WTC11 (cell line): ENCODE measurements around the gene TBRG1. TPM values are rescaled to one million over a fixed set of nuclear protein-coding genes. Genes with fewer than 3 reads are reported as not detected.

Experiments used
- ATAC-seq: fragments of 200-7000 bp; cut with Tn5 transposase; 2 replicates; pipeline ENCODE4 v1.10.0; 2021; ENCODE audit warnings: mild to moderate bottlenecking, moderate library complexity
- CTCF ChIA-PET: fragments of 300-600 bp; sonication (Branson Sonifier 250); formaldehyde crosslinking; loops from one replicate; lab custom pipeline; 2021; ENCODE audit warnings: antibody characterized with exemption; lab: Charles Lee
- POLR2A ChIA-PET: fragments of 350-600 bp; sonication (Branson Sonifier 250); formaldehyde crosslinking; loops from one replicate; lab custom pipeline; 2021; ENCODE audit warnings: antibody characterized with exemption; lab: Charles Lee
- DNase-seq: peaks from one replicate; pipeline ENCODE4 v3.0.0; 2021; ENCODE audit warnings: low spot score
- H3K27ac Mint-ChIP-seq: 2 replicates; pipeline ENCODE4 v1.8.0; 2021; ENCODE audit warnings: mixed read lengths
- H3K27me3 Mint-ChIP-seq: 2 replicates; pipeline ENCODE4 v1.8.0; 2021; ENCODE audit warnings: low read depth, mild to moderate bottlenecking, moderate library complexity, mixed read lengths
- H3K36me3 Mint-ChIP-seq: 2 replicates; pipeline ENCODE4 v1.8.0; 2021; ENCODE audit warnings: mixed read lengths
- H3K4me1 Mint-ChIP-seq: 2 replicates; pipeline ENCODE4 v1.8.0; 2022; ENCODE audit warnings: mixed read lengths
- H3K4me3 Mint-ChIP-seq: 2 replicates; pipeline ENCODE4 v1.8.0; 2021; ENCODE audit warnings: mild to moderate bottlenecking, moderate library complexity, mixed read lengths
- H3K9me3 Mint-ChIP-seq: 2 replicates; pipeline ENCODE4 v1.8.0; 2021; ENCODE audit warnings: mixed read lengths
- E2F4 ChIP-seq: sonication (generic); formaldehyde crosslinking; IDR thresholded peaks from 2 replicates; pipeline ENCODE4 v1.8.1; 2022; ENCODE audit warnings: low read depth, mild to moderate bottlenecking, moderate library complexity, missing genetic modification reagents, borderline replicate concordance
- FOXK1 ChIP-seq: sonication (generic); formaldehyde crosslinking; IDR thresholded peaks from 2 replicates; pipeline ENCODE4 v1.8.0; 2022; ENCODE audit warnings: mild to moderate bottlenecking, moderate library complexity, missing genetic modification reagents
- FOXP1 ChIP-seq: sonication (generic); formaldehyde crosslinking; IDR thresholded peaks from 2 replicates; pipeline ENCODE4 v1.8.0; 2022; ENCODE audit warnings: missing genetic modification reagents, mild to moderate bottlenecking, moderate library complexity, borderline replicate concordance
- OVOL2 ChIP-seq: fragments of 250-450 bp; sonication (Bioruptor Pico); IDR thresholded peaks from 2 replicates; pipeline ENCODE4 v1.9.0; 2021; ENCODE audit warnings: mild to moderate bottlenecking, borderline replicate concordance
- SMAD3 ChIP-seq: sonication (generic); formaldehyde crosslinking; IDR thresholded peaks from 2 replicates; pipeline ENCODE4 v1.8.0; 2022; ENCODE audit warnings: missing genetic modification reagents, mild to moderate bottlenecking, borderline replicate concordance
- SMAD4 ChIP-seq: sonication (generic); formaldehyde crosslinking; IDR thresholded peaks from 2 replicates; pipeline ENCODE4 v1.8.0; 2022; ENCODE audit warnings: mild to moderate bottlenecking, missing genetic modification reagents
- ZNF396 ChIP-seq: fragments of 250-450 bp; sonication (Bioruptor Pico); IDR thresholded peaks from 2 replicates; pipeline ENCODE4 v1.8.0; 2021; ENCODE audit warnings: mild to moderate bottlenecking, moderate library complexity, borderline replicate concordance
- ZNF425 ChIP-seq: fragments of 250-450 bp; sonication (Bioruptor Pico); conservative IDR thresholded peaks from 2 replicates; pipeline ENCODE4 v1.9.0; 2021; ENCODE audit warnings: mild to moderate bottlenecking
- ZNF532 ChIP-seq: fragments of 250-450 bp; sonication (Bioruptor Pico); IDR thresholded peaks from 2 replicates; pipeline ENCODE4 v1.9.0; 2021; ENCODE audit warnings: mild to moderate bottlenecking, borderline replicate concordance
- total RNA-seq: library from RNA; stranded (reverse); gene quantifications from 3 replicates; pipeline ENCODE4 v1.2.3, GENCODE V29; 2021
- TF ChIP-seq, protein P1 (sequence below): fragments of 250-450 bp; sonication (Bioruptor Pico); IDR thresholded peaks from 2 replicates; pipeline ENCODE4 v1.9.0; 2021; ENCODE audit warnings: moderate library complexity, mild to moderate bottlenecking, inconsistent platforms, borderline replicate concordance
- TF ChIP-seq, protein P2 (sequence below): fragments of 250-450 bp; sonication (Bioruptor Pico); IDR thresholded peaks from 2 replicates; pipeline ENCODE4 v1.9.0; 2021; ENCODE audit warnings: mild to moderate bottlenecking
- TF ChIP-seq, protein P3 (sequence below): sonication (generic); formaldehyde crosslinking; IDR thresholded peaks from 2 replicates; pipeline ENCODE4 v1.8.1; 2023; ENCODE audit warnings: mild to moderate bottlenecking, missing genetic modification reagents
- TF ChIP-seq, protein P4 (sequence below): sonication (generic); formaldehyde crosslinking; IDR thresholded peaks from 2 replicates; pipeline ENCODE4 v1.8.0; 2023; ENCODE audit warnings: mild to moderate bottlenecking, missing genetic modification reagents
- TF ChIP-seq, protein P5 (sequence below): sonication (generic); formaldehyde crosslinking; IDR thresholded peaks from 2 replicates; pipeline ENCODE4 v1.8.1; 2022; ENCODE audit warnings: mild to moderate bottlenecking, moderate library complexity, missing genetic modification reagents
- TF ChIP-seq, protein P6 (sequence below): sonication (generic); formaldehyde crosslinking; conservative IDR thresholded peaks from 2 replicates; pipeline ENCODE4 v1.8.1; 2023; ENCODE audit warnings: mild to moderate bottlenecking, low read depth, missing genetic modification reagents, moderate library complexity

The TBRG1 gene
- total RNA-seq, 1 experiment from 2014 or later, result 30.0 TPM

DNA sequence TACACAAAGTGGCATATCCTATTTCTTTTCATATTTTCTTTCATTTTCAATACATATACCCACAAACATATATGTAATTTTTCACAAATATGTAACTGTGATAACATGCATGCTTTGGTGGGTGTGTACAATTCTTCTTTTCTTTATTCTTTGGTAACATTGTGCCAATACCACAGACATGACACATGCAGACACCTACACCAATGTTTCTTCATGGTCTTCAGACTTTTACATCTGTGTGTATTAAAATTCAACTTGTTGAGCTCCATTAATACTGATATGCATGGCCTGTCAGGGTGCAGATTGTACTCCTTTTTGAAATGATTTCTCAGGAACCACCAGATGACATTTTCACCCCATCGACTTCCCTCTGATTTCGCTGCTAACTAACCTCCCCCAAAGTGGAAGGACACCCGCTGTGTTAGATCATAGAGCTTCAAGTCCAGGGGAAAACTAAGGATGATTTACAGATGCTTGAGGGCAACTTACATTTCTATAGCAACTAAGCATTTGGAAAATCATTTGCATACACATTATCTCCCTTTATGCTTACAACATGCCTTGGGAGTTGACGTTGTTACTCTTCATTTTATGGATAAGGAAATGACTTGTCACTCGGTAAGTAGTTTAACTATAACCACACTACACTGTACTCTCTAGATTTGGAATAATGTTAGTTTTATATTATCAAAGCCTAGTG is 21.9 kb upstream of the TBRG1 start:
- Mint-ChIP-seq H3K9me3 (peaks cover 8% of the 10 kb centered on the region), H3K27me3 (no peaks in the 10 kb centered on the region; the same call in 1 of the 2 replicates), H3K4me1 (peaks cover 13% of the 10 kb centered on the region), H3K4me3 (no peak overlapping the region), H3K36me3 (no peaks in the 10 kb centered on the region), H3K27ac (no peak overlapping the region)
- ChIA-PET POLR2A (no interaction called here), CTCF (interaction anchor here (0.8 to 1.3 kb wide), 3 partner anchors 15 to 531 kb away, joined by 3 to 6 read pairs (median 3); no protein-coding TSS in a partner anchor)
- DNase-seq, result no peak
- ATAC-seq, result no peak
- TF ChIP-seq, protein P1, sequence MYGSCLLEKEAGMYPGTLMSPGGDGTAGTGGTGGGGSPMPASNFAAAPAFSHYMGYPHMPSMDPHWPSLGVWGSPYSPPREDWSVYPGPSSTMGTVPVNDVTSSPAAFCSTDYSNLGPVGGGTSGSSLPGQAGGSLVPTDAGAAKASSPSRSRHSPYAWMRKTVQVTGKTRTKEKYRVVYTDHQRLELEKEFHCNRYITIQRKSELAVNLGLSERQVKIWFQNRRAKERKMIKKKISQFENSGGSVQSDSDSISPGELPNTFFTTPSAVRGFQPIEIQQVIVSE (CRISPR knock-in tag), result no peak
- no peak for TF ChIP-seq FOXK1 (CRISPR knock-in tag)
- no peak for TF ChIP-seq SMAD4 (CRISPR knock-in tag)
- no peak for TF ChIP-seq FOXP1
- no peak for TF ChIP-seq E2F4 (CRISPR knock-in tag)
- no peak for TF ChIP-seq ZNF425 (CRISPR knock-in tag)
- TF ChIP-seq ZNF396 (CRISPR knock-in tag), result no peak
- TF ChIP-seq OVOL2 (CRISPR knock-in tag), result no peak
- TF ChIP-seq, protein P2, sequence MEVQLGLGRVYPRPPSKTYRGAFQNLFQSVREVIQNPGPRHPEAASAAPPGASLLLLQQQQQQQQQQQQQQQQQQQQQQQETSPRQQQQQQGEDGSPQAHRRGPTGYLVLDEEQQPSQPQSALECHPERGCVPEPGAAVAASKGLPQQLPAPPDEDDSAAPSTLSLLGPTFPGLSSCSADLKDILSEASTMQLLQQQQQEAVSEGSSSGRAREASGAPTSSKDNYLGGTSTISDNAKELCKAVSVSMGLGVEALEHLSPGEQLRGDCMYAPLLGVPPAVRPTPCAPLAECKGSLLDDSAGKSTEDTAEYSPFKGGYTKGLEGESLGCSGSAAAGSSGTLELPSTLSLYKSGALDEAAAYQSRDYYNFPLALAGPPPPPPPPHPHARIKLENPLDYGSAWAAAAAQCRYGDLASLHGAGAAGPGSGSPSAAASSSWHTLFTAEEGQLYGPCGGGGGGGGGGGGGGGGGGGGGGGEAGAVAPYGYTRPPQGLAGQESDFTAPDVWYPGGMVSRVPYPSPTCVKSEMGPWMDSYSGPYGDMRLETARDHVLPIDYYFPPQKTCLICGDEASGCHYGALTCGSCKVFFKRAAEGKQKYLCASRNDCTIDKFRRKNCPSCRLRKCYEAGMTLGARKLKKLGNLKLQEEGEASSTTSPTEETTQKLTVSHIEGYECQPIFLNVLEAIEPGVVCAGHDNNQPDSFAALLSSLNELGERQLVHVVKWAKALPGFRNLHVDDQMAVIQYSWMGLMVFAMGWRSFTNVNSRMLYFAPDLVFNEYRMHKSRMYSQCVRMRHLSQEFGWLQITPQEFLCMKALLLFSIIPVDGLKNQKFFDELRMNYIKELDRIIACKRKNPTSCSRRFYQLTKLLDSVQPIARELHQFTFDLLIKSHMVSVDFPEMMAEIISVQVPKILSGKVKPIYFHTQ (CRISPR knock-in tag), result no peak
- TF ChIP-seq, protein P3, sequence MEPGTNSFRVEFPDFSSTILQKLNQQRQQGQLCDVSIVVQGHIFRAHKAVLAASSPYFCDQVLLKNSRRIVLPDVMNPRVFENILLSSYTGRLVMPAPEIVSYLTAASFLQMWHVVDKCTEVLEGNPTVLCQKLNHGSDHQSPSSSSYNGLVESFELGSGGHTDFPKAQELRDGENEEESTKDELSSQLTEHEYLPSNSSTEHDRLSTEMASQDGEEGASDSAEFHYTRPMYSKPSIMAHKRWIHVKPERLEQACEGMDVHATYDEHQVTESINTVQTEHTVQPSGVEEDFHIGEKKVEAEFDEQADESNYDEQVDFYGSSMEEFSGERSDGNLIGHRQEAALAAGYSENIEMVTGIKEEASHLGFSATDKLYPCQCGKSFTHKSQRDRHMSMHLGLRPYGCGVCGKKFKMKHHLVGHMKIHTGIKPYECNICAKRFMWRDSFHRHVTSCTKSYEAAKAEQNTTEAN, result no peak
- no peak for TF ChIP-seq ZNF532 (CRISPR knock-in tag)
- no peak for TF ChIP-seq SMAD3 (CRISPR knock-in tag)
- TF ChIP-seq, protein P4, sequence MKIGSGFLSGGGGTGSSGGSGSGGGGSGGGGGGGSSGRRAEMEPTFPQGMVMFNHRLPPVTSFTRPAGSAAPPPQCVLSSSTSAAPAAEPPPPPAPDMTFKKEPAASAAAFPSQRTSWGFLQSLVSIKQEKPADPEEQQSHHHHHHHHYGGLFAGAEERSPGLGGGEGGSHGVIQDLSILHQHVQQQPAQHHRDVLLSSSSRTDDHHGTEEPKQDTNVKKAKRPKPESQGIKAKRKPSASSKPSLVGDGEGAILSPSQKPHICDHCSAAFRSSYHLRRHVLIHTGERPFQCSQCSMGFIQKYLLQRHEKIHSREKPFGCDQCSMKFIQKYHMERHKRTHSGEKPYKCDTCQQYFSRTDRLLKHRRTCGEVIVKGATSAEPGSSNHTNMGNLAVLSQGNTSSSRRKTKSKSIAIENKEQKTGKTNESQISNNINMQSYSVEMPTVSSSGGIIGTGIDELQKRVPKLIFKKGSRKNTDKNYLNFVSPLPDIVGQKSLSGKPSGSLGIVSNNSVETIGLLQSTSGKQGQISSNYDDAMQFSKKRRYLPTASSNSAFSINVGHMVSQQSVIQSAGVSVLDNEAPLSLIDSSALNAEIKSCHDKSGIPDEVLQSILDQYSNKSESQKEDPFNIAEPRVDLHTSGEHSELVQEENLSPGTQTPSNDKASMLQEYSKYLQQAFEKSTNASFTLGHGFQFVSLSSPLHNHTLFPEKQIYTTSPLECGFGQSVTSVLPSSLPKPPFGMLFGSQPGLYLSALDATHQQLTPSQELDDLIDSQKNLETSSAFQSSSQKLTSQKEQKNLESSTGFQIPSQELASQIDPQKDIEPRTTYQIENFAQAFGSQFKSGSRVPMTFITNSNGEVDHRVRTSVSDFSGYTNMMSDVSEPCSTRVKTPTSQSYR (CRISPR knock-in tag), result no peak
- TF ChIP-seq, protein P5, sequence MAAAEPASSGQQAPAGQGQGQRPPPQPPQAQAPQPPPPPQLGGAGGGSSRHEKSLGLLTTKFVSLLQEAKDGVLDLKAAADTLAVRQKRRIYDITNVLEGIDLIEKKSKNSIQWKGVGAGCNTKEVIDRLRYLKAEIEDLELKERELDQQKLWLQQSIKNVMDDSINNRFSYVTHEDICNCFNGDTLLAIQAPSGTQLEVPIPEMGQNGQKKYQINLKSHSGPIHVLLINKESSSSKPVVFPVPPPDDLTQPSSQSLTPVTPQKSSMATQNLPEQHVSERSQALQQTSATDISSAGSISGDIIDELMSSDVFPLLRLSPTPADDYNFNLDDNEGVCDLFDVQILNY (CRISPR knock-in tag), result no peak
- TF ChIP-seq, protein P6, sequence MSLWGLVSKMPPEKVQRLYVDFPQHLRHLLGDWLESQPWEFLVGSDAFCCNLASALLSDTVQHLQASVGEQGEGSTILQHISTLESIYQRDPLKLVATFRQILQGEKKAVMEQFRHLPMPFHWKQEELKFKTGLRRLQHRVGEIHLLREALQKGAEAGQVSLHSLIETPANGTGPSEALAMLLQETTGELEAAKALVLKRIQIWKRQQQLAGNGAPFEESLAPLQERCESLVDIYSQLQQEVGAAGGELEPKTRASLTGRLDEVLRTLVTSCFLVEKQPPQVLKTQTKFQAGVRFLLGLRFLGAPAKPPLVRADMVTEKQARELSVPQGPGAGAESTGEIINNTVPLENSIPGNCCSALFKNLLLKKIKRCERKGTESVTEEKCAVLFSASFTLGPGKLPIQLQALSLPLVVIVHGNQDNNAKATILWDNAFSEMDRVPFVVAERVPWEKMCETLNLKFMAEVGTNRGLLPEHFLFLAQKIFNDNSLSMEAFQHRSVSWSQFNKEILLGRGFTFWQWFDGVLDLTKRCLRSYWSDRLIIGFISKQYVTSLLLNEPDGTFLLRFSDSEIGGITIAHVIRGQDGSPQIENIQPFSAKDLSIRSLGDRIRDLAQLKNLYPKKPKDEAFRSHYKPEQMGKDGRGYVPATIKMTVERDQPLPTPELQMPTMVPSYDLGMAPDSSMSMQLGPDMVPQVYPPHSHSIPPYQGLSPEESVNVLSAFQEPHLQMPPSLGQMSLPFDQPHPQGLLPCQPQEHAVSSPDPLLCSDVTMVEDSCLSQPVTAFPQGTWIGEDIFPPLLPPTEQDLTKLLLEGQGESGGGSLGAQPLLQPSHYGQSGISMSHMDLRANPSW (CRISPR knock-in tag), result no peak
